Activated CD4-positive, alpha-beta T cell treated with anti-CD3 and anti-CD28 coated beads, Interleukin-2, Interleukin-6, amounts not matched to agents 100 ng/mL and 50 ng/mL, durations not matched to agents 16 hours and 8 hours (primary cell): Measurements from ENCODE around the gene CENPA.
"Not testable (repeated sequence)": the region's sequence is repeated elsewhere in the genome, so short reads cannot be mapped to it uniquely, and the experiment has no call there.

Experiments
- DNase-seq: peaks from one replicate; pipeline ENCODE4 v3.0.0-alpha.2; 2020

CENPA gene

DNA sequence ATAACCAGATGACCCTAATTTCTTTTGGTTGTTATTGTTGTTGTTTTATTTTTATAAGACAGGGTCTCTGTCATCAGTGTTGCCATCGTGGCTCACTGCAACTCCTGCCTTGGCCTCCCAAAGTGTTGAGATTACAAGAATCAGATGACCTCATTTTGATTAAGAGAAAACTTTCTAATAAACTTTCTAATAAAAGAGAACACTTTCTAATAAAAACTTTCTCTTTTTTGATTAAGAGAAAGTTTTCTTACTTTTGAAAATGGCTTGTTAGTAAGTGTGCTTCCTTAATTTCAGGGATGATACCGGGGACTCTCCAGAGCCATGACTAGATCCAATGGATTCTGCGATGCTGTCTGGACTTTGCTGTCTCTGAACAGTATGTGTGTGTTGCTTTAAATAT lies 7.7 kb downstream of the CENPA start:
- DNase-seq = no peak

DNA sequence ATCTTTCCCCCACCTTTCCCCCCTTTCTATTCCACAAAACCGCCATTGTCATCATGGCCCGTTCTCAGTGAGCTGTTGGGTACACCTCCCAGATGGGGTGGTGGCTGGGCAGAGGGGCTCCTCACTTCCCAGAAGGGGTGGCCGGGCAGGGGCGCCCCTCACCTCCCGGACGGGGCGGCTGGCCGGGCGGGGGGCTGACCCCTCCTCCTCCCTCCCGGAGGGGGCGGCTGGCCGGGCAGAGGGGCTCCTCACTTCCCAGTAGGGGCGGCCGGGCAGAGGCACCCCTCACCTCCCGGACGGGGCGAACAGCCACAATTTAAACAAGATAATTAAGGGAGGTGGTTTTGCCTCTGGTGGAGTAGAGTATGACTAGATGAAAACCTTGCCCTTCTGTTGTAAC lies 9.3 kb downstream of the CENPA start:
- not testable (repeated sequence) for DNase-seq

DNA sequence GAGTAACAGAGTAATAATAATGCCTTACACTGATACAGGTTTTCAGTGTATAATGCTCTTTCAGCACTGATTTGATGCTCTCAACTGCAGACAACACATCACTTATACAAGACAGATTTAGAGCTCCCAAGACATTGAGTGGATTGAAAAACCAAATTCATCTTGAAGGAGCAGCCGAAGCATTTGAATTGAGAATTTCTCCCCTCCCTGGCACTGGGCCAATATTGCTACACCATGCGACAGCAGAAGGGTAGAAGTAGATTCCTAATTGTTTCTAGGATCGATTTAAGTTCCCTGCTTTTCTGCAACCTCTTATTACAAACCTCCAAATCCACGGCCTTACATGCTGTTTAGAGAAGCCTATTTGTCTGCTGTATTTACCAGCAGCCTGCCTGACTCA lies 15.5 kb downstream of the CENPA start:
- no peak for DNase-seq

DNA sequence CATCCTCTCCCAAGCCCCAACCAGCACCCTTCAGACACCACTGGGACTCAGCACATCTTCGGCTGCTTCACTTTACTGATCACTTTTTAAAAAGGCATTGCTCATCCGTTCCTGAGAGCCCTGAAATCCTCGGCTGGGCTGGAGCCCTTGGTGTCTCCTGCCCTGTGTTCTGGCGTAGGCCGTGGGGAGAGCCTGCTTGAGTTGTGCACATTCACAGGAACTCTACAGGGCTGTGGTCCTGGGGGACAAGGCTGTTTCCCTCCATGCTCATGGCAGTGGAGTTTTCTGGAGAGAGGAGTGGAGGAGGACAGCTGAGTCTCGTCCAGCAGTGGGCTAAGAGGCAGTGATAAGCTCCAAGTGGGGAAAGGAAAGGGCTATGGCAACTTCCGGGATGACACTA lies 15.9 kb downstream of the CENPA start:
- no peak for DNase-seq

DNA sequence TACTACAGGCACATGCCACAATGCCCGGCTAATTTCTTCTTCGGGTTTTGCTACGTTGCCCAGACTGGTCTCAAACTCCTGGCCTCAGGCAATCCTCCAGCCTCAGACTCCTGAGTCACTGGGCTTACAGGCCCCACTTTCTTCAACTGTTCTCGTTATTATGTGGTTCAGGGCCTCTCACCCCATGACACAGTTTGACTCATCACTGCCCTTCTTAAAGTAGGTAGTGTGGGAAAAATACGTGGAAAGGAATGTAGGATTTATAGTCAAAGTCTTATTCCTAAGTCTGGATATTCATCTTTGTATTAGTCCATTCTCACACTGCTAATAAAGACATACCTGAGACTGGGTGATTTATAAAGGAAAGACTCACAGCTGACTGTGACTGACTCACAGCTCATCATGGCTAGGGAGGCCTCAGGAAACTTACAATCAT lies 19.4 kb downstream of the CENPA start:
- no peak for DNase-seq

DNA sequence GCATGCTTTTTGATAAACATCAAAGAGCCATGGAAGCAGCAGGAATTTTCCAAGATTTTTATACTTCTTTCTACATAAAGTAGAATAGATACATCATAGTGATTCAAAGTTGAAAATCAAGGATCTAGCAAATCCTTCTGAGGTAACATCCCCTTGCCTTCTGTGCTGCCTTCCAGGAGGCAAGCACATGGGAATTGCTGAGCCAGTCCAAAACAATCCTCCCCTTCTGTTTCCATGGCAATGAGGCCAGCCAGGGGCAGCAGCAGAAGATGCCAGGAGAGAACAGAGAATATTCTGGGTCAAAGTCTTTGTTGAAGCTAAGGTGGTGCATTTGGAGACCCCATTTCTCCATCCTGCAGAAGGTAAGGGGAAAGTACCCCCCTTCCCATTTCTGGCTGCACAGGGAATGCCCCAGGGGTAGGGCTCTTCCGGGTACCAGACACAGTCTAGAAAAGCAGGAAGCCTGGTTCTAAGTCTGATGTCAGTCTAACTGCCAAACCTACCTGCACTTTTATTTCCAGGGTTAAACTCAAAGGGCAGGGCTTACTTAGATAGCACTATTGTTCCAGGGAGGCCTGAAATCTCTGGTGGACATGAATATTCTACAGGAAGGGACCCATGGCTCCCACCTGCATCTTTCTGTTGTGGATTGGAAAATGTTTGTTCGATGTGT lies 22.1 kb downstream of the CENPA start:
- no peak for DNase-seq

DNA sequence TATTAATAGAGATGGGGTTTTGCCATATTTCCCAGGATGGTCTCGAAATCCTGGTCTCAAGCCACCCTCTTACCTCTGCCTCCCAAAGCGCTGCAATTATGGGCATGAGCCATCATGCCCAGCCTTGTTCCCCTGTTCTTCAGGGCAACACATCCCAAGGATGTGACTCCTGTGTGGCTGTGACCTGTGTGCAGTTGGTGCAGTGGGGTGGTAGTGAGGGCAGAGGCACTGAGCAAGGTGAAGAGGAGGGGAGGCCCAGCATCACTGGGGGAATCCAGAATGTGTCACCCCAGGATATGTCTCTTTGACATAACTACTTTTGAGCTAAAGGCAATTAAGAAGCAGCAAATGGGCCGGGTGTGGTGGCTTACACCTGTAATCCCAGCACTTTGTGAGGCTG lies 23.4 kb downstream of the CENPA start:
- no peak for DNase-seq

DNA sequence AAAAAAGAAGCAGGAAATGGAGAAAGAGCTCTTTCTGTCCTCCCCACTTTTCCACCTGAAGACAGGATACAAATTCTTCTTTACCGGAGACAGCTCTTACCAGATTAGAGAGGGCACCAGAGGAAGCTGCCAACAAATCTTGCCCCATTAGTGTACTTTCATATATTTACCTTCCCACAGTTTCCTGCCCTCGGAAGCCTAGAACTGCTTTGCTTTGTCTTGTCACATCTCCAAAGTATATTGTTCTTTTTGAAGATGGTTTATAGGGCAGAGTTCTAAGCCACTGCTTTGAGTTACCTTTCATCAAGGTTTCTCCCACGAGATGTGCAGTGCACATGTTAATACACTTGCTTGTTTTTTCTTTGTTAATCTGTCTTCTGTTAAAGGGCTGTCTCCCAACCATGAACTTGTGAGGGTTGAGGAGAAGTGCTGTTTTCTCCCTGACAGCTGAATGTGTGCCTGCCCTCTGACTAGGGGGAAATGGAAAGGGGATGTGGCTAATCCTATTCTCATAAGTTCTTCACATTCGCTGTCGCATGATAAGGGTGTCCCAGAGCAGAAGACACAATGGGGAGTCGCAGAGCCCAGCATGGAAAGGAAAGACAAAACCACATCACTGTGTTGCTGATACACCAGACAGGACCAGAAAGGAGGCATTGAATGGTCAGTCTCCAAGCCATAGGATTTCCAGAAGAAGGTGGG lies 24.2 kb downstream of the CENPA start:
- no peak for DNase-seq

DNA sequence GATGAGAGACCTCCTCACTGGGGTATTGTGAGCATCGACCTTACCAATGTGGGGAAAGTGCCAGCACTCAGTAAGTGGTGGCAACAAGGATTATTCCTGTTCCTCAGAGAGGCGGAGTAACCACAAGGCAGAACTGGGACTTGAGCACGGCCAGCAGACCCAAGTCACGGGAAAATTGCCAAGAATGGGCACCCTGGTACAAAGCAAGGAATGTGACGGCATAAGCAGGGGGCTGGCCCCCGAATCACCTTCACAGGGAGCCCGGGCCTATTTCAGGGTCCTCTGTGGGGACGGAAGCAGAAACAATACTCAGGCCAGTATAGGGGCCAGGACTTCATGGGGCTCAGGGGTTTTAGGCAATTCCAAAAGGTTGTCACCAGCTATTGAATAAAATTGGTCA lies 25.4 kb downstream of the CENPA start:
- DNase-seq = no peak

DNA sequence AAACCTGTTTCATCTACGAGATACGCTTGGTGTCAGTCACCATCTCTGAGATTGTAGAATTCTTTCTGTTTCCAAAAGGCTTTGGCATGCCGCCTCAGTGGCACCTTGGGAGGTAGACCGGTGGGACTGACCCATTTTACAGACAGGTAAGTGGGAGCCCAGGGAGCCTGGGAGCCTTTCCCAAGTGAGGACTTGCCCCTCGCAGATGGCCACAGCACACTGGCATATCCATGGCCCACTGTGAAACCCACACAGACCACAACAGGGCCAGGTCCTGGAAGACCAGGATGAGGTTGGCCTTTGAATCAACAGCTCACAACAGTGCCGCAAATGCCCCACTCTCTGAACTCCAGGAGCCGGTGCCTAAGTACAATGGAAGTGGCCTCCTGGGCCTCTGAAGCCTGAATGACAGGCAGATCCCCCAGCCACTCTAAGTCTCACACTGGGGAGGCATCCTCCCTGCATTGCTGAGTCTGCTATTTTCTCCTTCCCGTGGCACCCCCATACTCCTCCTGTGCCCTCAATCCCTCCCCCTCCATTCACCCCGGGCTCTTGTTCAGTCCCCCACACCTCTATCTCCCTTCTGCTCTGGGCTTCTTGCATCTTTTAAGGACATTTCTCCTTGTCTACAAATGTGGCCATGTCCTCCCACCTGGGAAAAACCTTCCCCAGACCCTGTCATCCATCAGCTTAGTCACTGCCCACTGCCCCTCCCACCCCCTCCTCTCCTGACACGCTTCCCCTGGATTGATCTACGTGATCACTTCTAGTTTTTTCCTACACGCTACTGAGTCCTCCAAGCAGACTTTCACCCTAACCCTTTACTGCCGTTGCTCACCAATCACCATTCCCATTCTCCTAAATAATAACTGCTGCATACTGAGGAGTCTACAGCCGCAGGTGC lies 26.2 kb downstream of the CENPA start:
- no peak for DNase-seq

DNA sequence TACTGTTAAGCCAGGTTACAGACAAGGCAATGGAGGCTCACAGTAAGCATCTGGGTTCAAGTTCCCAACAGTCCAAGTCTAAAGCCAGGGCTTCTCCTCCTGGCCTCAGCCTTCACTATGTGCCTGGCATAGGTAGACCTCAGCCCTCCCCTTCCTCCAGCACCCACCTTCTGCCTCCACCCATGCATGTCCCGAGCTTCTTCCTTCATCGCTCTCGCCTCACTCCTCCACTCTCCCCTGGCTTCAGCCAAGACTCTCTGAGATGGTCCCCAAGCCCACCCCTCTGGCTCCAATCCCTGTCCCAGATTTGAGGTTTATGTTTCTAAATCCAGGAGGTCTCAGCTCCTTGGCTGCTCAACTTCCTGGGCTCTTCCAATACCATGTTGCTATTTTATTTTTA lies 26.9 kb downstream of the CENPA start:
- no peak for DNase-seq

DNA sequence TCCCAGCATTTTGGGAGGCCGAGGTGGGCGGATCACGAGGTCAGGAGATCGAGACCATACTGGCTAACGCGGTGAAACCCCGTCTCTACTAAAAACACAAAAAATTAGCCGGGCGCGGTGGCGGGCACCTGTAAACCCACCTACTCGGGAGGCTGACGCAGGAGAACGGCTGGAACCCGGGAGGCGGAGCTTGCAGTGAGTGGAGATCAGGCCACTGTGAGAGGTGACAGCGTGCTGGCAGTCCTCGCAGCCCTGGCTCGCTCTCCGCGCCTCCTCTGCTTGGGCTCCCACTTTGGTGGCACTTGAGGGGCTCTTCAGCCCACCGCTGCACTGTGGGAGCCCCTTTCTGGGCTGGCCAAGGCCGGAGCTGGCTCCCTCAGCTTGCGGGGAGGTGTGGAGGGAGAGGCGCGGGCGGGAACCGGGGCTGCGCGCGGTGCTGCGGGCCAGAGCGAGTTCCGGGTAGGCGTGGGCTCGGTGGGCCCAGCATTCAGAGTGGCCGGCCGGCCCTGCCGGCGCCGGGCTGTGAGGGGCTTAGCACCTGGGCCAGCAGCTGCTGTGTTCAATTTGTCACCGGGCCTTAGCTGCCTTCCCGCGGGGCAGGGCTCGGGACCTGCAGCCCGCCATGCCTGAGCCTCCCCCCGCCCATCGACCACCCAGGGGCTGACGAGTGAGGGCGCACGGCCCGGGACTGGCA lies 28.4 kb downstream of the CENPA start:
- DNase-seq = not testable (repeated sequence)

DNA sequence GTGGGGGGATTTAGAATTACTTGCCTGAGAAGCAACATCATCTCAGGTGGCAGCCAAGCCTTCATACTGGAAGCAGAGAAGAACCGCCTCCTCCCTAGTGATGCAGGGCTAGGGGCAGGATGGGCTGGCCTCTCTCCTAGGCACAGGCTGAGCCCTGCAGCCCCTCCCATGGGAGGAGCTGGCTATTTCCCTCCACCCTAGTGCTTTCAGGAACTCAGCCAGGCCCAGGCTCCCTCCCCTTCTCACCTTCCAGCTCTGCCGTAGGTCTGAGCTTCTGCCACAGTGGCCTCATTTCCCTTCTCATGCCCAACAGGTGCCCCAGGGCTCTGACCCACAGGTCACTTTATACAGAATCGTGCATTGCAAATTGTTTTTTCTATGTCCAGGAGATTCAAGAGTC lies 31.0 kb downstream of the CENPA start:
- no peak for DNase-seq

DNA sequence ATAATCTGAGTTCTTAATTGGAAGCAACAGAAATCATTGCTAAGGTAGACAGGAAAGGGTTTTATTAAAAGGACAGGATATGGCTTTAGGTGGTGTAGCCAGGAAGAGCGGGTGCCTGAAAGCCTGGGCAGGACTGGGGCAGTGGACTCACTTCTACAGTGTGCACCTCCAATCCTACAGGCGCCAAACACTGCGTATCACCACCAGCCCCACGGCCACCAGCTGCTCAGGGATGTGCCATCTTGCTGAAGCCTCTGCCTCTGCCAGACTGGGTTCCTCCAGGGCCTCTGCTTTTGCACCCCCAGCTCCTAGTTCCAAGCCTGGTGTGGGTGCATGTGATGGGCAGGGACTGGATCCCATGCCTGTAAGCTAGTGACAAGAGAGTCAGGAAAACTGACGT lies 32.4 kb downstream of the CENPA start:
- no peak for DNase-seq

DNA sequence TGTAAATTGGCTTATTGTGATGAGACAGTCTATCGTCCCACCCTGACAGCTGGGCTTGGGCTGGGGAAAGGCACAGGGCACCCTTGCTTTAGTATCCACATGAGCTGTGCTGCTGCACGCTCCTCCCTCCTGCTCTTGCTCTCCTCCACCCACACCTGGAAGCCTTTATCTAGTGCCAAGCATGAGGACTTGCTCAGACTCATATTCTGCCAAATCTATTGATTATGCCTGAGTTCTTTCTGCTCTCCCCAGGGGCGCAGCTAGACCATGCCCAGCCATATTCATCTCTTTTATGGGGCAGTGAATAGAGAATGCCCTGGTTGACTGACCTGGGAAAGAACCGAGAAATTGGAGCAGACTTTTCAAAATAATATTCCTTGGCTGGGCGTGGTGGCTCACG lies 33.1 kb downstream of the CENPA start:
- no peak for DNase-seq

DNA sequence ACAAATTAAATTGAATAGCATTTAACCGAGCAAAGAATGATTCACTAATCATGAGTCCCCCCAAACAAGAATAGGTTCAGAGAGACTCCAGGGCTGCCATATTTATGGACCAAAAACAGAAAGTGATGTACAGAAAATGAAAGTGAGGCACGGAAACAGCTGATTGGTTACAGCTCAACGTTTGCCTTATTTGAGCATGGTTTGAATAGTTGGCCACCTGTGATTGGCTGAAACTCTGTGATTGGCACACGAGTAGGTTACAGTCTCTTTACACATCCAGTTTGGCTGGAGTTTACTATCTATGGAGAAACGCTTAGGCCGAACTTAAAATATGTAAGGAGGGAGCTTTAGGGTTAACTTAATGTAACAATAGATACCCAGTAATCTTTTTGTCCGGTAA lies 35.1 kb downstream of the CENPA start:
- no peak for DNase-seq

DNA sequence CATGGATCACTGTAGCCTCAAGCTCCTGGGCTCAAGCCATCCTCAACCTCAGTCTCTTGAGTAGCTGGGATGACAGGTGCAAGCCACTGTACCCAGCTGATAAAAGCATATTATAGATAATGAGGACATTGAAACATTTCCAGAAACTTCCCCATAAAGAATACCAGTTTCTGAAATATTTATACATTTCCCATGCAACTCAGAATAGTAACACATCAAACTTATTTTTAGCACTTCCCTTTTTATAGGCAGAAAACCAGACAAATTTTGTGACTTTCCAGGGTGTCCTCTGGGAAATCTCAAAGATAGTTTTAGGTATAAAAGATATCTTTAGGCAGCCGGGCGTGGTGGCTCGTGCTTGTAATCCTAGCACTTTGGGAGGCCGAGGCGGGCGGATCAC lies 37.0 kb downstream of the CENPA start:
- no peak for DNase-seq

DNA sequence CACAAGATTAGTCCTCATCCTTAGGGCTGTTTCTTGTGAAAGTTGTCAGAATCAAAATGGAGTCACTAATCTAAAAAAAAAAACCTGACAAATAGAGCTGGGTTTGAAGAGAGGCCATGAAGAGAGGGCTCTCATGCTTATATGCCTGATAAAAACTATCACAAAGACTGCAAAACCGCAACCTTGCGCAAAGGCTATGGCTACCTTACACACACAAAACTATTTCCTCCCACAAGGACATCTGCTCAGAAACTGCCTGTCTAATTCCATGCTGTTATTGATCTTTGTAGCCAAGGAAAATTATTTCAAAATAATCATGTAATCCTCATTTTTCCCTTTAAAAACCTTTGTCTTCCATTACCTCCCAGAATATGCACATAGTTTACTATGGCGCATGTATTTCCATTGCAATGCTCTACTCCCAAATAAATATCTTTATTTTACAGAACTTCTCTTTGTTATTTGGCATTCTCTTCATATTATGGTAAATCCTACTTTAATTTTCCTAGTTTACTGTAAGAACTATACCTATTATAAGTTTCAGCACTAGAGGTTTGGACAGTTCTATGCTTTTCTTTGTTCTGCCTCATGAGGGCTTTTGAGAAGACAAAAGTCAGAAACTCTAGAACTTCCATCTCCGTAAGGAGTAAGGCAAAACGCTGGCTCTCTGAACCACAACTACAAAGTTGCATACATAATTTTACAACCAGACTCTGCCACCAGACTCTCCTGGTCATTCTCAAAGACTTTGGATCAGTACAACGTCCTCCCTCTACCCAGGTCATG lies 52.5 kb downstream of the CENPA start:
- no peak for DNase-seq

DNA sequence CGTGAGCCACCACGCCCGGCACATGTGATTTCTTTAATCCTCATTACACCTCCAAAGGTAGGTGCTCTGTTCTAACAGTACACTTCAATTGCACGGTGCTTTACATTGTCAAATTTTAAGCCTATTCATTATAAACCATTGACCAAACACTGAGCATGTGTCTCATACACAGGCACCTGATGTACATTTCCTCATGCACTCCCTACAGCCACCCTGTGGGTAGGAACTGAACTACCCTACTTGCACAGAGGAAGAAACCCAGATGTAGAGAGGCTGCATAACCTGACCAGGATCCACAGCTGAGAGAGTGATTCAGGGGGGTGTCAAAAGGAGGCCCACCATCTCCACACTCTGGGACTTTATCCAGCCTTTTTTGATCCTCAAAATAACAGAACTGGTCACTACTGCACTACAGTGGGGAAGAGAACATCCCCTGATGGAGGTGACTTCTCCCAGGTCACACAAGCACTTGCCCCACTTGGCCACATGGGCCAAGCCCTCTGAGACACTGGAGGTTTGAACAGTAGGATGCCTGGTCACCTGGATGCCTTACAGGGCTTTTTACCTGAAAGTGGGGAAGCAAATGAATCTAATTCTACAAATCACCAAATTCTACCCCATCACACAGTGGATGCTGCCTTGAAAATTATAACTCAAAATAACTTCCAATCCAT lies 55.2 kb downstream of the CENPA start:
- no peak for DNase-seq

DNA sequence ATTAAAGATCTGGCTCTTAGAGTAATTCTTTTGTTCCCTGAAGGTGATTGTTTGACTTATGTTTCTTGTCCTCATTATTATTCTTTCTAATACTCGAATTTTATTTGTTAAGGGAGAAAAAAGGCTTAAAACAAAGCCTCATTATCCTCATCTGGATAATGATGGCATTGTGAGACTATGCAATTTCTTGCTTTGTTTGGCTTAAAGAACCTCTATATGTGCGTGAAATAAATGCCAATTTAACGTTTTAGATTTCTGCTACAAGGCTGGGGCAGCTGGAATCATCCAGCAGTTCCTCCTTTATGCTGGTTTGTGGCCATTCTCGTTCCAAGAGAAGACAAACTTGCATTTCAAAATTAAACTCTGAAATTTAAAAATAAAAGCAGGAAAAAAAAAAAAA lies 57.2 kb downstream of the CENPA start:
- no peak for DNase-seq
